HEK293 (cell line): ENCODE results near the gene OSBPL10.

ENCODE experiments used
- CTCF ChIA-PET: fragments of 350-600 bp; formaldehyde crosslinking; extraction: SDS; loops from one replicate; lab custom pipeline; 2021; ENCODE audit warnings: antibody characterized with exemption; lab: Yijun Ruan, JAX
- POLR2A ChIA-PET: fragments of 300-600 bp; formaldehyde crosslinking; extraction: SDS; loops from one replicate; lab custom pipeline; 2020; ENCODE audit warnings: antibody characterized with exemption, inconsistent platforms; lab: Yijun Ruan, JAX
- H3K27ac ChIP-seq: fragments of 200-500 bp; sonication (Bioruptor generic); 2 replicates; pipeline ENCODE4 v1.5.1; 2014; ENCODE audit warnings: low read depth, low read length, control low read depth, inconsistent platforms; ENCODE audit errors: extremely low read depth
- H3K36me3 ChIP-seq, 2 experiments: fragments of 200-500 bp in 1 of 2; sonication (Bioruptor generic) in 1 of 2; 1 replicate in 1 of 2; 2 replicates in 1 of 2; pipeline ENCODE4 v1.5.1; 2014 to 2017; ENCODE audit warnings: inconsistent platforms in 2 of 2, low read length in 2 of 2; ENCODE audit not compliant: control insufficient read depth in 2 of 2, insufficient read depth in 1 of 2
- H3K4me1 ChIP-seq: fragments of 200-500 bp; sonication (Bioruptor generic); 2 replicates; pipeline ENCODE4 v1.5.1; 2014; ENCODE audit warnings: mild to moderate bottlenecking, low read length, inconsistent platforms; ENCODE audit not compliant: control insufficient read depth, insufficient read depth
- H3K4me3 ChIP-seq: 2 replicates; pipeline ENCODE4 v1.5.1; 2011; ENCODE audit warnings: low read depth, mild to moderate bottlenecking, control low read depth, low read length, moderate library complexity
- H3K9me3 ChIP-seq: fragments of 200-500 bp; sonication (Bioruptor generic); 2 replicates; pipeline ENCODE4 v1.5.1; 2014; ENCODE audit warnings: low read depth, low read length, inconsistent platforms; ENCODE audit not compliant: control insufficient read depth, insufficient read depth
- EGR2 ChIP-seq: fragments of 450-650 bp; formaldehyde crosslinking; IDR thresholded peaks from 2 replicates; pipeline ENCODE4 v1.5.1; 2016; ENCODE audit warnings: low read depth, missing biosample characterization, missing genetic modification characterization
- KLF17 ChIP-seq: fragments of 450-650 bp; formaldehyde crosslinking; IDR thresholded peaks from 2 replicates; pipeline ENCODE4 v1.5.1; 2016; ENCODE audit warnings: missing biosample characterization, missing genetic modification characterization
- TCF7L2 ChIP-seq: IDR thresholded peaks from 2 replicates; pipeline ENCODE4 v1.6.1; 2011; ENCODE audit warnings: low read depth, mild to moderate bottlenecking, inconsistent platforms, low read length, moderate library complexity, borderline replicate concordance
- ZBTB49 ChIP-seq: fragments of 450-650 bp; formaldehyde crosslinking; IDR thresholded peaks from 2 replicates; pipeline ENCODE4 v1.5.1; 2016; ENCODE audit warnings: missing biosample characterization, missing genetic modification characterization, low read depth
- ZBTB8A ChIP-seq: fragments of 450-650 bp; formaldehyde crosslinking; IDR thresholded peaks from 2 replicates; pipeline ENCODE4 v1.5.1; 2016; ENCODE audit warnings: missing biosample characterization, missing genetic modification characterization
- ZFHX2 ChIP-seq: fragments of 450-650 bp; formaldehyde crosslinking; conservative IDR thresholded peaks from 2 replicates; pipeline ENCODE4 v1.5.1; 2016; ENCODE audit warnings: missing biosample characterization, missing genetic modification characterization
- ZNF18 ChIP-seq: fragments of 450-650 bp; formaldehyde crosslinking; IDR thresholded peaks from 2 replicates; pipeline ENCODE4 v1.5.1; 2016; ENCODE audit warnings: missing biosample characterization, missing genetic modification characterization
- ZNF211 ChIP-seq: fragments of 450-650 bp; formaldehyde crosslinking; IDR thresholded peaks from 2 replicates; pipeline ENCODE4 v1.5.1; 2016; ENCODE audit warnings: low read depth, missing biosample characterization, missing genetic modification characterization
- ZNF221 ChIP-seq: fragments of 450-650 bp; formaldehyde crosslinking; IDR thresholded peaks from 2 replicates; pipeline ENCODE4 v1.5.1; 2017; ENCODE audit warnings: missing biosample characterization, missing genetic modification characterization, borderline replicate concordance
- ZNF274 ChIP-seq, 2 experiments: fragments of 200-500 bp in 1 of 2; fragments of 450-650 bp in 1 of 2; sonication (Bioruptor generic) in 1 of 2; formaldehyde crosslinking in 1 of 2; IDR thresholded peaks; 2 replicates each; pipeline versions ENCODE4 v1.5.1 to v1.6.1; 2014 to 2016; ENCODE audit warnings: borderline replicate concordance in 1 of 2, inconsistent platforms in 1 of 2, low read length in 1 of 2, missing biosample characterization in 1 of 2, missing genetic modification characterization in 1 of 2
- ZNF324 ChIP-seq: fragments of 450-650 bp; formaldehyde crosslinking; IDR thresholded peaks from 2 replicates; pipeline ENCODE4 v1.5.1; 2016; ENCODE audit warnings: missing biosample characterization, missing genetic modification characterization
- ZNF48 ChIP-seq: fragments of 450-650 bp; formaldehyde crosslinking; IDR thresholded peaks from 2 replicates; pipeline ENCODE4 v1.5.1; 2016; ENCODE audit warnings: missing biosample characterization, missing genetic modification characterization
- ZNF518A ChIP-seq: fragments of 450-650 bp; formaldehyde crosslinking; conservative IDR thresholded peaks from 2 replicates; pipeline ENCODE4 v1.5.1; 2016; ENCODE audit warnings: low read depth, missing biosample characterization, missing genetic modification characterization
- ZNF580 ChIP-seq: fragments of 450-650 bp; formaldehyde crosslinking; IDR thresholded peaks from 2 replicates; pipeline ENCODE4 v1.5.1; 2016; ENCODE audit warnings: missing biosample characterization, missing genetic modification characterization
- ZNF585B ChIP-seq: fragments of 450-650 bp; formaldehyde crosslinking; IDR thresholded peaks from 2 replicates; pipeline ENCODE4 v1.5.1; 2016; ENCODE audit warnings: missing biosample characterization, missing genetic modification characterization
- ZNF600 ChIP-seq: fragments of 450-650 bp; formaldehyde crosslinking; IDR thresholded peaks from 2 replicates; pipeline ENCODE4 v1.5.1; 2016; ENCODE audit warnings: missing biosample characterization, missing genetic modification characterization
- ZNF645 ChIP-seq: fragments of 450-650 bp; formaldehyde crosslinking; IDR thresholded peaks from 2 replicates; pipeline ENCODE4; 2016; ENCODE audit warnings: missing biosample characterization, missing genetic modification characterization
- ZNF785 ChIP-seq: fragments of 450-650 bp; formaldehyde crosslinking; IDR thresholded peaks from 2 replicates; pipeline ENCODE4 v1.5.1; 2016; ENCODE audit warnings: missing biosample characterization, missing genetic modification characterization
- ZSCAN5A ChIP-seq: fragments of 450-650 bp; formaldehyde crosslinking; IDR thresholded peaks from 2 replicates; pipeline ENCODE4 v1.5.1; 2016; ENCODE audit warnings: missing biosample characterization, missing genetic modification characterization

The OSBPL10 gene

GRCh38 chr3:31906182-31906581 lies 74.9 kb downstream of the OSBPL10 start (continued):
- TF ChIP-seq ZNF518A (tag by site-specific recombination) = no peak
- no peak for TF ChIP-seq ZSCAN5A (tag by site-specific recombination)
- no peak for TF ChIP-seq ZNF221 (tag by site-specific recombination)
- TF ChIP-seq TCF7L2 = no peak

- no peak overlapping the region for H3K27ac ChIP-seq
- no peak for TF ChIP-seq ZNF600
- 0 out of 2 replicates have a peak, but pooled peaks have one; percentile 25 for TF ChIP-seq ZBTB8A (tag by site-specific recombination)
- no peak for TF ChIP-seq ZNF645 (tag by site-specific recombination)
- TF ChIP-seq ZNF324 (tag by site-specific recombination) = no peak
- TF ChIP-seq ZNF18 (tag by site-specific recombination) = no peak
- peak; percentile 97 for TF ChIP-seq EGR2 (tag by site-specific recombination)
- no peak for TF ChIP-seq ZNF580 (tag by site-specific recombination)
- no peak for TF ChIP-seq ZNF211
- TF ChIP-seq KLF17 (tag by site-specific recombination) = no peak
- no peak for TF ChIP-seq ZNF585B
- TF ChIP-seq ZNF785 (tag by site-specific recombination) = no peak
- no peak for TF ChIP-seq ZBTB49 (tag by site-specific recombination)
- TF ChIP-seq ZNF274 (IDR thresholded peaks at IDR 0.05; ENCODE audit: low read length) = no peak
- no peak for TF ChIP-seq ZNF274 (tag by site-specific recombination; IDR thresholded peaks at IDR 0.05; ENCODE audit: borderline replicate concordance)
- no peak for TF ChIP-seq ZNF48
- TF ChIP-seq ZFHX2 (tag by site-specific recombination) = peak; percentile 97
- TF ChIP-seq, all 188 proteins: peak for 3
- Histone ChIP-seq H3K4me3 (no peak overlapping the region), H3K4me1 (no peaks in the 10 kb centered on the region), H3K9me3 (no peaks in the 10 kb centered on the region), H3K36me3 (no peaks in the 10 kb centered on the region)
- CTCF ChIA-PET = interaction anchor here (0.7 kb wide), 1 partner anchor 133 kb away, joined by 4 read pairs; no protein-coding TSS in a partner anchor
- POLR2A ChIA-PET = no interaction called here
Observed at GRCh38 chr3:31903686-31904431, 77.2 kb downstream of the OSBPL10 start.
